Neural progenitor cell (in vitro differentiated cells): ENCODE measurements around the gene SMG9. TPM values are rescaled to one million over a fixed set of nuclear protein-coding genes. Genes with fewer than 3 reads are reported as not detected.

Experiments
- DNase-seq: peaks from one replicate; pipeline ENCODE4 v3.0.0-alpha.2; 2016; ENCODE audit warnings: low spot score
- H2AFZ ChIP-seq: fragments of 200-600 bp; sonication (generic); replicated peaks from 2 replicates; pipeline ENCODE4 v1.6.1; 2016; ENCODE audit warnings: antibody characterized with exemption
- H3F3A ChIP-seq: fragments of 200-600 bp; sonication (generic); 2 replicates; pipeline ENCODE4 v1.6.1; 2016; ENCODE audit warnings: antibody characterized with exemption, low read depth
- H3K27ac ChIP-seq: fragments of 200-600 bp; sonication (generic); 2 replicates; pipeline ENCODE4 v1.5.1; 2016; ENCODE audit warnings: mild to moderate bottlenecking
- H3K27me3 ChIP-seq: fragments of 200-600 bp; sonication (generic); 2 replicates; pipeline ENCODE4 v1.6.1; 2016; ENCODE audit warnings: mild to moderate bottlenecking, moderate library complexity
- H3K36me3 ChIP-seq: fragments of 200-600 bp; sonication (generic); 2 replicates; pipeline ENCODE4 v1.5.1; 2016
- H3K4me1 ChIP-seq: fragments of 200-600 bp; sonication (generic); 2 replicates; pipeline ENCODE4 v1.6.1; 2016; ENCODE audit warnings: mixed run types
- H3K4me2 ChIP-seq: fragments of 200-600 bp; sonication (generic); 2 replicates; pipeline ENCODE4 v1.6.1; 2016
- H3K4me3 ChIP-seq: fragments of 200-600 bp; sonication (generic); 2 replicates; pipeline ENCODE4 v1.5.1; 2016
- H3K79me2 ChIP-seq: fragments of 200-600 bp; sonication (generic); 2 replicates; pipeline ENCODE4 v1.6.1; 2016; ENCODE audit warnings: low read depth
- H3K9ac ChIP-seq: fragments of 200-600 bp; sonication (generic); 2 replicates; pipeline ENCODE4 v1.6.1; 2016
- H3K9me3 ChIP-seq: fragments of 200-600 bp; sonication (generic); 2 replicates; pipeline ENCODE4 v1.5.1; 2016; ENCODE audit warnings: low read depth
- H4K20me1 ChIP-seq: fragments of 200-600 bp; sonication (generic); 2 replicates; pipeline ENCODE4 v1.6.1; 2016; ENCODE audit warnings: low read depth
- H3K27ac Mint-ChIP-seq: 3 replicates; pipeline ENCODE4 v1.8.0; 2021; ENCODE audit warnings: mixed read lengths
- H3K27me3 Mint-ChIP-seq: 2 replicates; pipeline ENCODE4 v1.8.0; 2022; ENCODE audit warnings: low read depth, mild to moderate bottlenecking, inconsistent platforms, moderate library complexity, mixed read lengths; ENCODE audit not compliant: insufficient read depth
- H3K36me3 Mint-ChIP-seq: 3 replicates; pipeline ENCODE4 v1.8.0; 2021; ENCODE audit warnings: mixed read lengths
- H3K4me1 Mint-ChIP-seq: 3 replicates; pipeline ENCODE4 v1.8.0; 2021; ENCODE audit warnings: mixed read lengths
- H3K4me3 Mint-ChIP-seq: 3 replicates; pipeline ENCODE4 v1.8.0; 2021; ENCODE audit warnings: mild to moderate bottlenecking, moderate library complexity, mixed read lengths
- H3K9me3 Mint-ChIP-seq: 3 replicates; pipeline ENCODE4 v1.8.0; 2020; ENCODE audit warnings: mixed read lengths
- CTCF ChIP-seq: fragments of 200-600 bp; sonication (generic); IDR thresholded peaks from 2 replicates; pipeline ENCODE4 v1.5.1; 2017; ENCODE audit warnings: antibody characterized with exemption, mild to moderate bottlenecking
- EZH2 ChIP-seq: fragments of 200-600 bp; sonication (generic); IDR thresholded peaks from 2 replicates; pipeline ENCODE4 v1.6.1; 2017; ENCODE audit warnings: antibody characterized with exemption, mild to moderate bottlenecking, moderate library complexity
- EZH2phosphoT487 ChIP-seq: fragments of 200-600 bp; sonication (generic); IDR thresholded peaks from 2 replicates; pipeline ENCODE4 v1.6.1; 2017; ENCODE audit warnings: antibody characterized with exemption
- total RNA-seq: library from RNA; depleted of rRNA; stranded (reverse); fragments of >200 nt; gene quantifications from 2 replicates; pipeline ENCODE4 v1.2.3, GENCODE V29; 2015; ENCODE audit warnings: low replicate concordance

SMG9 gene
- total RNA-seq, 1 donor from 2014 or later: 33.4 TPM

GRCh38 chr19:43760941-43761340, 6.2 kb upstream of the SMG9 start:
- Histone ChIP-seq H3K9ac (no peak overlapping the region), H3K27ac (no peak overlapping the region), H2AFZ (no peak overlapping the region), H3F3A (peaks cover 6% of the 10 kb centered on the region), H3K4me3 (no peak overlapping the region), H4K20me1 (no peaks in the 10 kb centered on the region), H3K79me2 (peaks cover 2% of the 10 kb centered on the region), H3K36me3 (no peaks in the 10 kb centered on the region), H3K9me3 (no peaks in the 10 kb centered on the region), H3K27me3 (no peaks in the 10 kb centered on the region), H3K4me2 (no peak overlapping the region), H3K4me1 (peaks cover 4% of the 10 kb centered on the region)
- Mint-ChIP-seq H3K36me3 (peaks cover 4% of the 10 kb centered on the region), H3K4me1 (peaks cover 11% of the 10 kb centered on the region), H3K27ac (no peak overlapping the region), H3K9me3 (no peaks in the 10 kb centered on the region), H3K4me3 (no peak overlapping the region), H3K27me3 (peaks cover 6% of the 10 kb centered on the region)
- no peak for DNase-seq
- no peak for TF ChIP-seq EZH2
- no peak for TF ChIP-seq CTCF
- TF ChIP-seq EZH2phosphoT487: no peak

- peaks cover 4% of the 10 kb centered on the region for H3K36me3 Mint-ChIP-seq
- Histone ChIP-seq H2AFZ (no peak overlapping the region), H3K27ac (no peak overlapping the region), H3K27me3 (no peaks in the 10 kb centered on the region), H3K4me1 (peaks cover 4% of the 10 kb centered on the region), H3K4me2 (no peak overlapping the region), H3K4me3 (no peak overlapping the region), H3K9ac (no peak overlapping the region), H3K79me2 (peaks cover 5% of the 10 kb centered on the region), H3K36me3 (no peaks in the 10 kb centered on the region), H3K9me3 (no peaks in the 10 kb centered on the region), H3F3A (peaks cover 12% of the 10 kb centered on the region), H4K20me1 (no peaks in the 10 kb centered on the region)
- TF ChIP-seq EZH2 (no peak), CTCF (peak; percentile 34)
- peaks cover 13% of the 10 kb centered on the region for H3K4me1 Mint-ChIP-seq
- H3K4me3 Mint-ChIP-seq: no peak overlapping the region
- peaks cover 9% of the 10 kb centered on the region for H3K27me3 Mint-ChIP-seq
- no peak for DNase-seq
- no peaks in the 10 kb centered on the region for H3K9me3 Mint-ChIP-seq
- peak overlapping the region; percentile 30 for H3K27ac Mint-ChIP-seq
Measured at GRCh38 chr19:43759515-43759914, 4.8 kb upstream of the SMG9 start.

- H3K9me3 Mint-ChIP-seq: no peaks in the 10 kb centered on the region
- H3K36me3 Mint-ChIP-seq: peaks cover 17% of the 10 kb centered on the region
- H3K4me1 Mint-ChIP-seq: peaks cover 20% of the 10 kb centered on the region
Measured at GRCh38 chr19:43755256-43755801, 567 bp upstream of the SMG9 start.

More at GRCh38 chr19:43755256-43755801, 567 bp upstream of the SMG9 start:
- Histone ChIP-seq H3K27me3 (no peaks in the 10 kb centered on the region), H3K4me3 (peak overlapping the region; percentile 66), H3K36me3 (no peaks in the 10 kb centered on the region), H3K4me2 (peak overlapping the region; percentile 80), H3K79me2 (peaks cover 30% of the 10 kb centered on the region), H3K27ac (no peak overlapping the region), H3K4me1 (peaks cover 4% of the 10 kb centered on the region), H4K20me1 (no peaks in the 10 kb centered on the region), H3K9ac (no peak overlapping the region), H3K9me3 (no peaks in the 10 kb centered on the region), H3F3A (peaks cover 12% of the 10 kb centered on the region), H2AFZ (peak overlapping the region; percentile 37)
- Mint-ChIP-seq H3K27me3 (peaks cover 5% of the 10 kb centered on the region), H3K27ac (peak overlapping the region; percentile 91), H3K4me3 (peak overlapping the region; percentile 98)
- TF ChIP-seq CTCF: no peak
- no peak for TF ChIP-seq EZH2phosphoT487
- no peak for TF ChIP-seq EZH2
- DNase-seq: peak; percentile 77
